Brain microvascular endothelial cell (primary cell): ENCODE results near the gene PACRG.
A peak's percentile ranks its signal among the peaks of the same experiment; 100 is the strongest.
"Not testable (repeated sequence)": the region's sequence is repeated elsewhere in the genome, so short reads cannot be mapped to it uniquely, and the experiment has no call there.

ENCODE experiments used
- DNase-seq: peaks from one replicate; pipeline ENCODE4 v3.0.0-alpha.2; 2020
- H3K27ac ChIP-seq: fragments of 250-450 bp; sonication (Bioruptor Pico); 2 replicates; pipeline ENCODE4 v1.5.1; 2020; ENCODE audit warnings: mild to moderate bottlenecking, moderate library complexity
- H3K27me3 ChIP-seq: fragments of 250-450 bp; sonication (Bioruptor Pico); replicated peaks from 2 replicates; pipeline ENCODE4 v1.5.1; 2020; ENCODE audit warnings: mild to moderate bottlenecking
- H3K36me3 ChIP-seq: fragments of 250-450 bp; sonication (Bioruptor Pico); replicated peaks from 2 replicates; pipeline ENCODE4 v1.5.1; 2020; ENCODE audit warnings: mild to moderate bottlenecking
- H3K4me3 ChIP-seq: 2 replicates; pipeline ENCODE4 v1.5.1; 2011; ENCODE audit warnings: low read depth, mild to moderate bottlenecking, control low read depth, low read length, moderate library complexity
- CTCF ChIP-seq: IDR thresholded peaks from 2 replicates; pipeline ENCODE4 v1.5.1; 2011; ENCODE audit warnings: low read depth, mild to moderate bottlenecking, moderate library complexity, low read length, control low read depth, inconsistent platforms; ENCODE audit errors: missing control alignments
- in situ Hi-C: cut with HindIII; loops from 2 replicates; pipeline ENCODE4 v1.10.0; 2017; ENCODE audit warnings: low sequenced_read_pairs, low pct_ligation_motif_present

PACRG gene

GRCh38 chr6:163311830-163312229 is 584.1 kb downstream of the PACRG start:
- H3K4me3 ChIP-seq = no peak overlapping the region
- no peak for TF ChIP-seq CTCF

GRCh38 chr6:163313566-163313965 is 585.8 kb downstream of the PACRG start:
- no peak for DNase-seq
- Histone ChIP-seq H3K27ac (no peak overlapping the region), H3K27me3 (no peaks in the 10 kb centered on the region), H3K4me3 (no peak overlapping the region), H3K36me3 (no peaks in the 10 kb centered on the region)
- no peak for TF ChIP-seq CTCF
- in situ Hi-C loops = no loop called here

More at GRCh38 chr6:163311830-163312229, 584.1 kb downstream of the PACRG start:
- Histone ChIP-seq H3K36me3 (no peaks in the 10 kb centered on the region), H3K27ac (no peak overlapping the region), H3K27me3 (no peaks in the 10 kb centered on the region)
- DNase-seq = peak; percentile 37
- in situ Hi-C loops = no loop called here

GRCh38 chr6:163313981-163314380 is 586.2 kb downstream of the PACRG start:
- DNase-seq = no peak
- Histone ChIP-seq H3K27ac (no peak overlapping the region), H3K36me3 (no peaks in the 10 kb centered on the region), H3K27me3 (no peaks in the 10 kb centered on the region), H3K4me3 (no peak overlapping the region)
- no peak for TF ChIP-seq CTCF
- in situ Hi-C loops = no loop called here

GRCh38 chr6:163314791-163315470 is 587.2 kb downstream of the PACRG start:
- no peak overlapping the region for H3K27ac ChIP-seq
- in situ Hi-C loops = no loop called here
- H3K36me3 ChIP-seq = no peaks in the 10 kb centered on the region
- no peaks in the 10 kb centered on the region for H3K27me3 ChIP-seq
- no peak for DNase-seq
- no peak for TF ChIP-seq CTCF
- H3K4me3 ChIP-seq = no peak overlapping the region

- H3K27ac ChIP-seq, in situ Hi-C loops, DNase-seq, H3K36me3 ChIP-seq, H3K4me3 ChIP-seq, H3K27me3 ChIP-seq: not testable (repeated sequence)
These were observed 589.2 kb downstream of the PACRG start for GRCh38 chr6:163316866-163317495.

- no peak overlapping the region for H3K4me3 ChIP-seq
- TF ChIP-seq CTCF = no peak
- no peak for DNase-seq
- H3K27ac ChIP-seq = no peak overlapping the region
- H3K36me3 ChIP-seq = no peaks in the 10 kb centered on the region
- H3K27me3 ChIP-seq = no peaks in the 10 kb centered on the region
- in situ Hi-C loops = no loop called here
These were observed 590.5 kb downstream of the PACRG start for GRCh38 chr6:163318071-163318786.
